GM12873 (cell line): Measurements from ENCODE around the gene HACL1.

Source experiments
- CTCF ChIP-seq: IDR thresholded peaks from 2 replicates; pipeline ENCODE4 v1.5.1; 2012; ENCODE audit warnings: low read depth, mild to moderate bottlenecking, moderate library complexity, low read length, control low read depth; ENCODE audit not compliant: insufficient read depth; ENCODE audit errors: missing control alignments

Gene HACL1

DNA sequence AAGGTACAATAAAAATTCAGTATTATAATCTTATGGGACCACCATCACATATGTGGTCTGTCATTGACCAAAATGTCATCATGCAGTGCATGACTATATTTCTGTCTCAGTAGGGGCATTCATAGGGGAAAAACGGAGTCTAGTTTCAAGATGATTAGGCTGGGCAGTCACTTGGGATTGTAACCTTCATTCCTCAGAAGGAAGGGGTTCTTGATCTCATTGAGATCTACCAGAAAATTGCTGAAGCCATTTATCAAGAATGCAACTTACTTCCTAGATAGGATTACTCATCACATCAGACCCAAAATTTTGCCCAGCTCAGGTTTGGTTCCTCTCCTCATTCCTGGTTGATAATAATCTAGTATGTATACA is 37.5 kb upstream of the HACL1 start:
- TF ChIP-seq CTCF, result no peak

- TF ChIP-seq CTCF, result no peak
Measured at GRCh38 chr3:15638193-15638890, 37.0 kb upstream of the HACL1 start.

- TF ChIP-seq CTCF, result no peak
Measured at GRCh38 chr3:15637131-15637951, 36.0 kb upstream of the HACL1 start.

DNA sequence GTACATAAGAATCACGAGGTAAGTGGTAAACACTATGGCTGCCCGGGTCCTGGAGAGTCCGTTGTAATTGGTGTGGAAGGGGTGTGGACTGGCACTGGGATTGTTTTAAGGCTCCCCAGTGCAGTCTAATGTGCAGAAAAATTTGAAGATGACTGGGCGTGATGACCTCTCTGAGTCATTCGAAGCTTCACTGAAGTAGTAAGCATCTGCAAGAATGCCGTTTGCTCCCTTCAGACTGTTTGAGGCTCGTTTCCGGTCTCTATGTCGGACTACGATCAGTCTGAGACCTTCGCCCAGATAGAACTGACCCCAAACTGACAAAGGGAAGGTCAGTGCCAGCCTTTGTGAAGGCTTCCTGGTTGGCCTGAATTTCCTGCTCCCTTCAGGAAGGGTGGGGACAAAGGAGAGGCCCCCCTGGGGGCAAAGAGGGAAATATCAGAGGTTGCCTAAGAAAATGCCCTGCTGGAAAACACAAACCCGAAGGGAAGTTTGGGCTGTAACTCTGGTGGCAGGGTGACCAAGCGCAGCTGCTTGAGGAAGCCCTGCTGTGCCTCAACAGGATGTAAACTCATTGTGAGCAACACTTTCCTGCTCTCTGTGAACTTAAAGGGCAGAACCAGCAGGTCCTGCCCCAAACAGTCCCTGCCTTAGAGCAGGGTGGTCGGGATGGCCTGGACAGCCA is 34.8 kb upstream of the HACL1 start:
- TF ChIP-seq CTCF, result peak; percentile 13

DNA sequence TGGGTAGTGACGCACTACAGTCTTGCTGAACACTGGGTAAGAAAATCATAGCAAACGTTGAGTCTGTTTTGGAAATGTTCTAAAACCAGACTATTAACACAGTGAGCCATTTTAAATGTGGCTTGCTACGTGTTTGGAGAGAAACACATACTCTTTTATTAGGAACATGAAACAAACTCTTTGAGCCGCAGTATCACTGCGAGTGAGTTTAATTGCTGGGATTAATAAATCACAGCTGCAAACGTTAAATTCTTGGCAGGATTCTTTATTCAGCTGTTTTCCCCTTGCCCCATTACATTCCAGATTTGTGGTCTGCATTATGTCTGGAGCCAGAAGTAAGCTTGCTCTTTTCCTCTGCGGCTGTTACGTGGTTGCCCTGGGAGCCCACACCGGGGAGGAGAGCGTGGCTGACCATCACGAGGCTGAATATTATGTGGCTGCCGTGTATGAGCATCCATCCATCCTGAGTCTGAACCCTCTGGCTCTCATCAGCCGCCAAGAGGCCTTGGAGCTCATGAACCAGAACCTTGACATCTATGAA is 33.8 kb upstream of the HACL1 start:
- TF ChIP-seq CTCF, result no peak

DNA sequence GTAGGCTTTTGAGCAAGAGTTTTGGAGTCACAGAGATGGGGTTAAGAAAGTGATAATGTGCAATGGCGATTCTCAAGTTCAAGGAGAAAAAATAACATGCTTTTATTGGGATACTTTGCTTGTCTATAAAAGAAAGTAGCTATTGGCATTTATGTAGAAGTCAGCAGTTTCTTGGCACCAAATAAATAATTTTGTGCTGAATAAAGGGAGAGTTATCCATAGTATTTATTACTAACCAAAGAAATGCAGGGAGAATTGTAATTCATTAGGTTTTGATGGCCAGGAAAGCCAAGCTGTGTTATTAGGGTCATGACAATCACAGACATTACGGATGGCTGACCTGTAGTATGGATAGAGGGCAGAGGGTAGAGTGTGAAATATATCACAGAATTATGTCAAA is 33.3 kb upstream of the HACL1 start:
- TF ChIP-seq CTCF, result no peak
